ENCODE data around the gene MYBL2.
A peak's percentile ranks its signal among the peaks of the same experiment; 100 is the strongest.
"Not testable (repeated sequence)": the region's sequence is repeated elsewhere in the genome, so short reads cannot be mapped to it uniquely, and the experiment has no call there.

MYBL2 gene

GRCh38 chr20:43666376-43667328 lies at the start of gene MYBL2:
Gene MYBL2, plus strand, starts transcription at chr20:43667114. Its CDS starts 170 bp downstream, at chr20:43667284.
- DNase-seq (ENCODE audit: low spot score) = peak; percentile 91

- DNase-seq (ENCODE audit: low spot score) = no peak
Measured at GRCh38 chr20:43631598-43631997, 35.3 kb upstream of the MYBL2 start.

GRCh38 chr20:43636429-43636828 lies 30.5 kb upstream of the MYBL2 start:
- DNase-seq (ENCODE audit: low spot score) = no peak

- no peak for DNase-seq (ENCODE audit: low spot score)
Measured at GRCh38 chr20:43642548-43642947, 24.4 kb upstream of the MYBL2 start.

GRCh38 chr20:43650997-43651525 lies 15.9 kb upstream of the MYBL2 start:
- no peak for DNase-seq (ENCODE audit: low spot score)

GRCh38 chr20:43651650-43652184 lies 15.2 kb upstream of the MYBL2 start:
- DNase-seq (ENCODE audit: low spot score) = not testable (repeated sequence)

- no peak for DNase-seq (ENCODE audit: low spot score)
Measured at GRCh38 chr20:43653966-43654365, 12.9 kb upstream of the MYBL2 start.

GRCh38 chr20:43655176-43655575 lies 11.7 kb upstream of the MYBL2 start:
- DNase-seq (ENCODE audit: low spot score) = not testable (repeated sequence)

- no peak for DNase-seq (ENCODE audit: low spot score)
Measured at GRCh38 chr20:43655937-43656336, 11.0 kb upstream of the MYBL2 start.

GRCh38 chr20:43658069-43658722 lies 8.7 kb upstream of the MYBL2 start:
- no peak for DNase-seq (ENCODE audit: low spot score)

GRCh38 chr20:43658723-43659419 lies 8.0 kb upstream of the MYBL2 start:
- no peak for DNase-seq (ENCODE audit: low spot score)

- no peak for DNase-seq (ENCODE audit: low spot score)
Measured at GRCh38 chr20:43662943-43663655, 3.8 kb upstream of the MYBL2 start.

- DNase-seq (ENCODE audit: low spot score) = no peak
Measured at GRCh38 chr20:43665466-43666176, 1.3 kb upstream of the MYBL2 start.

- DNase-seq (ENCODE audit: low spot score) = no peak
Measured at GRCh38 chr20:43667341-43668132, 623 bp downstream of the MYBL2 start.

GRCh38 chr20:43669332-43669731 lies 2.4 kb downstream of the MYBL2 start:
- no peak for DNase-seq (ENCODE audit: low spot score)

GRCh38 chr20:43670423-43670822 lies 3.5 kb downstream of the MYBL2 start:
- DNase-seq (ENCODE audit: low spot score) = no peak

- no peak for DNase-seq (ENCODE audit: low spot score)
Measured at GRCh38 chr20:43676368-43676767, 9.5 kb downstream of the MYBL2 start.

GRCh38 chr20:43680981-43681380 lies 14.1 kb downstream of the MYBL2 start:
- no peak for DNase-seq (ENCODE audit: low spot score)

GRCh38 chr20:43681468-43681942 lies 14.6 kb downstream of the MYBL2 start:
- no peak for DNase-seq (ENCODE audit: low spot score)

GRCh38 chr20:43681991-43682410 lies 15.1 kb downstream of the MYBL2 start:
- DNase-seq (ENCODE audit: low spot score) = no peak
